Gastrocnemius medialis (tissue), 4 donors: ENCODE results near the gene ZDHHC22. TPM values are rescaled to one million over a fixed set of nuclear protein-coding genes. Genes with fewer than 3 reads are reported as not detected.

ENCODE experiments used
- ATAC-seq, 2 donors: fragments of 150-250 bp; one replicate each; pipeline ENCODE4 v1.9.1; 2016
- DNase-seq, 2 donors: peaks; one replicate each; pipeline ENCODE4 v3.0.0-alpha.2; 2019
- H3K27ac ChIP-seq, 4 donors: fragments of 200-600 bp; sonication (generic); 1 replicate in 1 of 4; 2 replicates in 3 of 4; pipeline ENCODE4 v1.5.1; 2016 to 2018; ENCODE audit warnings: mild to moderate bottlenecking in 2 of 4, moderate library complexity in 1 of 4
- H3K27me3 ChIP-seq, 3 donors: fragments of 200-600 bp; sonication (generic) in 2 of 3; 1 replicate in 1 of 3; 2 replicates in 2 of 3; pipeline versions ENCODE4 v1.5.1 to v1.6.0; 2016 to 2019; ENCODE audit warnings: mild to moderate bottlenecking in 1 of 3, moderate library complexity in 1 of 3
- H3K36me3 ChIP-seq, 2 donors: fragments of 200-600 bp; sonication (generic) in 1 of 2; one replicate each; pipeline ENCODE4 v1.5.1; 2017 to 2018
- H3K4me1 ChIP-seq, 2 donors: fragments of 200-600 bp; sonication (generic) in 1 of 2; one replicate each; pipeline ENCODE4 v1.5.1; 2016 to 2017; ENCODE audit warnings: mild to moderate bottlenecking in 2 of 2
- H3K4me3 ChIP-seq, 4 donors: fragments of 200-600 bp; sonication (generic) in 3 of 4; 1 replicate in 1 of 4; 2 replicates in 3 of 4; pipeline ENCODE4 v1.5.1; 2016 to 2019; ENCODE audit warnings: mild to moderate bottlenecking in 2 of 4
- H3K9me3 ChIP-seq, 3 donors: fragments of 200-600 bp; sonication (generic) in 2 of 3; 1 replicate in 1 of 3; 2 replicates in 2 of 3; pipeline ENCODE4 v1.5.1; 2016 to 2019
- CTCF ChIP-seq, 5 experiments: fragments of 450-650 bp in 3 of 5; fragments of 200-600 bp in 2 of 5; sonication (generic) in 2 of 5; IDR thresholded peaks in 4 of 5; conservative IDR thresholded peaks in 1 of 5; 1 replicate in 4 of 5; 2 replicates in 1 of 5; pipeline ENCODE4 v1.5.1; 2016 to 2019; ENCODE audit warnings: antibody characterized with exemption in 5 of 5, mild to moderate bottlenecking in 3 of 5, moderate library complexity in 3 of 5
- POLR2A ChIP-seq, 2 donors: fragments of 450-650 bp; IDR thresholded peaks; one replicate each; pipeline ENCODE4 v1.6.1; 2017; ENCODE audit warnings: antibody characterized with exemption in 2 of 2, mild to moderate bottlenecking in 2 of 2, moderate library complexity in 2 of 2
- in situ Hi-C, 4 donors: fragments of 200-750 bp; cut with MboI; loops; one replicate each; pipeline versions ENCODE4 v1.15.0 to v1.8.0; 2017; ENCODE audit warnings: low sequenced_read_pairs in 4 of 4
- intact Hi-C: fragments of 100-400 bp; cut with DNase I; formaldehyde crosslinking; loops from one replicate; pipeline ENCODE4 v1.15.1; 2023; ENCODE audit warnings: low total_unique reads
- total RNA-seq, 4 donors: library from RNA; depleted of rRNA; stranded (reverse); fragments of >200 nt; gene quantifications; one replicate each; pipeline versions ENCODE4 v1.1.0 to v1.2.3, GENCODE V29; 2016

Gene ZDHHC22
- total RNA-seq, 4 donors from 2014 or later, result not detected

- Histone ChIP-seq H3K27ac (peak overlapping the region; percentile 32 to 99 (median 90)), H3K36me3 (no peaks in the 10 kb centered on the region), H3K4me3 (no peak overlapping the region), H3K27me3 (no peaks in the 10 kb centered on the region), H3K4me1 (peaks cover 50 to 53% of the 10 kb centered on the region in 2 donors), H3K9me3 (no peaks in the 10 kb centered on the region)
- ATAC-seq, result peak; percentile 10 to 20
- intact Hi-C loops (loop anchor here (1.0 to 2.0 kb wide), 2 partner anchors 26 to 247 kb away; no protein-coding TSS in a partner anchor), in situ Hi-C loops (loop anchor here in 1 of 4 donors (25.0 kb wide), 1 partner anchor 339 kb away; the partner anchor contains the start of genes AHSA1 and VIPAS39)
- peak; percentile 54 to 58 for DNase-seq
- TF ChIP-seq POLR2A (IDR thresholded peaks at IDR 0.05) (no peak), CTCF (IDR thresholded peaks at IDR 0.05 in 4 of 5, conservative IDR thresholded peaks at IDR 0.05 in 1 of 5) (no peak)
Observed at GRCh38 chr14:77123381-77124325, 17.9 kb downstream of the ZDHHC22 start.

GRCh38 chr14:77122526-77123125, 19.0 kb downstream of the ZDHHC22 start:
- H3K27ac ChIP-seq, result peak overlapping the region; percentile 74 to 99 (median 90)
- H3K27me3 ChIP-seq, result no peaks in the 10 kb centered on the region
- DNase-seq, result no peak
- no peak for TF ChIP-seq CTCF (IDR thresholded peaks at IDR 0.05 in 4 of 5, conservative IDR thresholded peaks at IDR 0.05 in 1 of 5)
- TF ChIP-seq POLR2A (IDR thresholded peaks at IDR 0.05), result no peak
- no peaks in the 10 kb centered on the region for H3K9me3 ChIP-seq
- no peaks in the 10 kb centered on the region for H3K36me3 ChIP-seq
- H3K4me3 ChIP-seq, result no peak overlapping the region
- peaks cover 58 to 59% of the 10 kb centered on the region in 2 donors for H3K4me1 ChIP-seq
- peak in 1 of 2 donors; percentile 10 for ATAC-seq
- intact Hi-C loops (loop anchor here (1.0 kb wide), 1 partner anchor 25 kb away; no protein-coding TSS in a partner anchor), in situ Hi-C loops (loop anchor here in 1 of 4 donors (25.0 kb wide), 1 partner anchor 340 kb away; the partner anchor contains the start of genes AHSA1 and VIPAS39)

GRCh38 chr14:77120771-77121743, 20.5 kb downstream of the ZDHHC22 start:
- DNase-seq, result peak in 1 of 2 donors; percentile 69
- peak overlapping the region; percentile 74 to 99 (median 90) for H3K27ac ChIP-seq
- ATAC-seq, result peak; percentile 12 to 73
- in situ Hi-C loops, result loop anchor here in 1 of 4 donors (25.0 kb wide), 1 partner anchor 341 kb away; the partner anchor contains the start of genes AHSA1 and VIPAS39
- peaks cover 71 to 75% of the 10 kb centered on the region in 2 donors for H3K4me1 ChIP-seq
- no peak overlapping the region for H3K4me3 ChIP-seq
- peaks cover 0 to 2% of the 10 kb centered on the region in 2 donors for H3K36me3 ChIP-seq
- H3K9me3 ChIP-seq, result no peaks in the 10 kb centered on the region
- TF ChIP-seq POLR2A (IDR thresholded peaks at IDR 0.05), result no peak
- no peak for TF ChIP-seq CTCF (IDR thresholded peaks at IDR 0.05 in 4 of 5, conservative IDR thresholded peaks at IDR 0.05 in 1 of 5)
- intact Hi-C loops, result no loop called here
- H3K27me3 ChIP-seq, result no peaks in the 10 kb centered on the region

- in situ Hi-C loops (loop anchor here in 1 of 4 donors (25.0 kb wide), 1 partner anchor 342 kb away; the partner anchor contains the start of genes AHSA1 and VIPAS39), intact Hi-C loops (no loop called here)
- TF ChIP-seq CTCF (IDR thresholded peaks at IDR 0.05 in 4 of 5, conservative IDR thresholded peaks at IDR 0.05 in 1 of 5) (no peak), POLR2A (IDR thresholded peaks at IDR 0.05) (no peak)
- peaks cover 72 to 74% of the 10 kb centered on the region in 2 donors for H3K4me1 ChIP-seq
- no peaks in the 10 kb centered on the region for H3K9me3 ChIP-seq
- no peak overlapping the region for H3K4me3 ChIP-seq
- no peaks in the 10 kb centered on the region for H3K27me3 ChIP-seq
- H3K36me3 ChIP-seq, result peaks cover 0 to 14% of the 10 kb centered on the region in 2 donors
- no peak for ATAC-seq
- peak overlapping the region; percentile 74 to 99 (median 90) for H3K27ac ChIP-seq
- DNase-seq, result no peak
Observed at GRCh38 chr14:77119851-77120250, 21.7 kb downstream of the ZDHHC22 start.
